ENCODE data around the gene RPS2. TPM values are rescaled to one million over a fixed set of nuclear protein-coding genes. Genes with fewer than 3 reads are reported as not detected.

The RPS2 gene
- total and polyA plus RNA-seq, 2 donors (not counting 1 experiment from before 2014, with no cell fraction given) = 1,683 to 2,596 TPM

DNA sequence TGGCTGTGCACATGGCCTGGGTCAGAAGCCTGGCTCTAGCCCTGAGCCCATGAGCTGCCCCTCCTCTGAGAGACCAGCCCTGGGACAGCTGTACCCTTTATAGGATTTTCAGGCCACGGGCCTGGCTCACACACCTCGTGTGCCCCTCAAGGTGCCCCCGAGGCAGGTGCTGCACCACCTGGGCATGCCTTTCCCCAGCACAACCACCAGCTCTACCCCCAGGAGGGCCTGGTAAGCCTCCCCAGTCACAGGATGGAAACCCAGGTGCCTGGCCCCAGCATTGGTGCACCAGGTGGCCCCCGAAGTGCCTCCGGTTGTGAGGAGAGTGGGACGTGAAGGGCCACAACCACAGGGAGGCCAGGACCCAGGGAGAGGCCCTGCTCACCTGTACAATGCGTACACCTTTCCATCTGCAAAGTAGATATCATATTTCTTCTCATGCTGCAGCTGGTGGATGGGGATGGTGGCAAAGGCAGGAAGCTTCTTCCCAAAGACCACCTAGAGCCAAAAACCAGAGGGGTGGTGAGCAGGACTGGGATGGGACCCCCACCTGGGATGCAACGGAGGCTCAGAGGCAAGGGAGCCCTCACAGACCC is 38.7 kb upstream of the RPS2 start:
- TF ChIP-seq, protein P1, sequence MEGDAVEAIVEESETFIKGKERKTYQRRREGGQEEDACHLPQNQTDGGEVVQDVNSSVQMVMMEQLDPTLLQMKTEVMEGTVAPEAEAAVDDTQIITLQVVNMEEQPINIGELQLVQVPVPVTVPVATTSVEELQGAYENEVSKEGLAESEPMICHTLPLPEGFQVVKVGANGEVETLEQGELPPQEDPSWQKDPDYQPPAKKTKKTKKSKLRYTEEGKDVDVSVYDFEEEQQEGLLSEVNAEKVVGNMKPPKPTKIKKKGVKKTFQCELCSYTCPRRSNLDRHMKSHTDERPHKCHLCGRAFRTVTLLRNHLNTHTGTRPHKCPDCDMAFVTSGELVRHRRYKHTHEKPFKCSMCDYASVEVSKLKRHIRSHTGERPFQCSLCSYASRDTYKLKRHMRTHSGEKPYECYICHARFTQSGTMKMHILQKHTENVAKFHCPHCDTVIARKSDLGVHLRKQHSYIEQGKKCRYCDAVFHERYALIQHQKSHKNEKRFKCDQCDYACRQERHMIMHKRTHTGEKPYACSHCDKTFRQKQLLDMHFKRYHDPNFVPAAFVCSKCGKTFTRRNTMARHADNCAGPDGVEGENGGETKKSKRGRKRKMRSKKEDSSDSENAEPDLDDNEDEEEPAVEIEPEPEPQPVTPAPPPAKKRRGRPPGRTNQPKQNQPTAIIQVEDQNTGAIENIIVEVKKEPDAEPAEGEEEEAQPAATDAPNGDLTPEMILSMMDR (conservative IDR thresholded peaks at IDR 0.05 in 1 of 2, IDR thresholded peaks at IDR 0.05 in 1 of 2; ENCODE audit: low read depth in 1 of 2, low read length in 2 of 2) = no peak
- TF ChIP-seq EZH2 (IDR thresholded peaks at IDR 0.05; ENCODE audit: low read length, missing control alignments) = no peak
- H3K9me3 ChIP-seq (ENCODE audit: control insufficient read depth, insufficient read depth, low read depth, low read length) = no peaks in the 10 kb centered on the region
- H3K9ac ChIP-seq (ENCODE audit: insufficient read depth, low read length) = no peak overlapping the region
- no peaks in the 10 kb centered on the region for H4K20me1 ChIP-seq (ENCODE audit: control insufficient read depth, extremely low read depth, insufficient read depth, low read length)
- no peak overlapping the region for H3K4me2 ChIP-seq (ENCODE audit: extremely low read depth, insufficient read depth, low read length)
- peaks cover 19% of the 10 kb centered on the region for H3K4me1 ChIP-seq (ENCODE audit: control insufficient read depth, extremely low read depth, insufficient read depth, low read length)
- H3K36me3 ChIP-seq (ENCODE audit: control insufficient read depth, insufficient read depth, low read length) = peaks cover 45% of the 10 kb centered on the region
- DNase-seq (ENCODE audit: low read depth in 2 of 2) = no peak
- H3K79me2 ChIP-seq (ENCODE audit: control insufficient read depth, insufficient read depth, low read length) = peaks cover 57% of the 10 kb centered on the region
- no peaks in the 10 kb centered on the region for H3K27me3 ChIP-seq (ENCODE audit: control insufficient read depth, insufficient read depth, low read length)
- H3K27ac ChIP-seq (ENCODE audit: insufficient read depth, low read length) = no peak overlapping the region
- H2AFZ ChIP-seq (ENCODE audit: low read length) = no peak overlapping the region
- H3K4me3 ChIP-seq (replicated peaks in 1 of 4; ENCODE audit: control extremely low read depth in 1 of 4, insufficient read depth in 1 of 4, low read depth in 3 of 4, low read length in 4 of 4) = no peak overlapping the region

DNA sequence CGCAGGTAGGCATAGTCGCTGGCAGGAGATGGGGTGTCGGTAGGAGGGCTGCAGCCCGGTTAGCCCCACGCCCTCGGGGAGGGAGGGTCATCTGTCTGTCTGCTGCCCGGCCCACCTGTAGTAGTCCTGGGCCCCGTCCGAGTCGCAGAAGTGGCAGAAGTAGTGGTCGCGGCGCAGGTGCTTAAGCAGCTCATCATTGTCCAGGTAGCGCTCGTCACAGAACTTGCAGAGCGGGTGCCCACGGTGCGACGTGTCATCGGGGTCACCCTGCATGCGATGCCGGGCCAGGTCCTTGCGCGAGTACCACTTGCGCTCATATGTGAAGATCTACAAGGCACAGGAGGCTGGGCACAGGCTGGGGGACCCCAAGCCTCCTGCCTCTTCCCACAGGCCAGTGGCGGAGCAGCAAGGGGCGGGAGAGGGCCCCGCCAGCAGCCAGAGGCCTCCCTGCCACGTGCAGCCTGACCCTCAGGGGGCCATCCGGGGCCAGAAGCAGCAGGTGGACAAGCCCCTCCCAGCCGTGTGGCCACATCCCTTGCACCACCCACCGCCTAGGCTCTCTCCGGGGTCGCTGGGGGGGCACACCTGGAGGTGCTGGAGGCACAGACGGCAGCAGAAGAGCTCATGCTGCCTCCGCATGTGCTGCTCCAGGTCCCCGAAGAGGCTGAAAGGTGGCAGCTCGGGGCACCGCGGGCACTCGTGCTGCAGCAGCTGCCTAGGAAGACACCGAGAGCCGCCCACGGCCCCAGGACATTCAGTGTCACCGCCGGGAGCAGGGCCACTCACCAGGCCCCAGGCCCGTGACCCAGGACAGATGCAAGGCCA is 38.0 kb upstream of the RPS2 start:
- no peak overlapping the region for H3K27ac ChIP-seq (ENCODE audit: insufficient read depth, low read length)
- TF ChIP-seq EZH2 (IDR thresholded peaks at IDR 0.05; ENCODE audit: low read length, missing control alignments) = no peak
- TF ChIP-seq, protein P1 (conservative IDR thresholded peaks at IDR 0.05 in 1 of 2, IDR thresholded peaks at IDR 0.05 in 1 of 2; ENCODE audit: low read depth in 1 of 2, low read length in 2 of 2) = no peak

DNA sequence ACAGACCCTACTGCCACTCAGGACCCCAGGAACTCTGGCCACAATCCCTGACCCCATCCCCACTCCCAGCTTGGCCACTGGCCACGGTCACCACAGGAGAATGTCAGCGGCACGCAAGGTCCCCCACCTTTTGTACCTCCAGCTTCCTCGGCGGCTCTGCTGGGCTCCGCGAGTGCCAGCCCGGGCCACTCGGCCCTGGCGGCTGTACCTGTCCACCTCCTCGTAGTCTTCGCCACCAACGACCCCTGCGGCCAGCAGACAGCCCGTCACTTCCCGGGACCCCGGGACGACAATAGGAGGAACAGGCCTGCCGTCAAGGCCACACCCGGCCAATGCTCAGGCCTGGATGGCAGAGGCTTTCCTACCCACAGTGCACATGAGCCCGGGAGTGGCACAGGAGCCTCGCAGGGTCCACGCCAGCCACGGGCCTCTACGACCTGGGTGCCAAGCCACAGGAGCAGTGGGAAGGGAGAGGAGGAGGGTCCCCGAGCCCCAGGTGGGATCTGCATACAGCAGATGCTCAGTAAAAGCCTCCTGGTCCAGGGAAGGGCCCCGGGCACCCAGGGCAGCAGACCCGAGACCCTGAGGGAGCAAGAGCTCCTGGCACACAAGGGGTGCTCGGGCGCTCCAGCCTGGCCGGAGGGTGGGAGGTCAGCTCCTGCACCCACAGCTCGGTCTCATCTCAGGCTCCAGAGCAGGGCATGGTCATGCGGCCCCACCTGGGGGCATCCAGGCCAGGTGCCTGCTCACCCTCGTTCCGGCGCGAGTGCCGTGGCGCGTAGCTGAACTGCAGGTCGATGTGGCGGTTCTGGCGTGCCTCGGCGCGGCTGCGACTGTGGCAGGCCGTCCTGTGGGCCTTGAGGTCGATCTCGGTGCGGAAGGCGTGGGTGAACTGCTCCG is 37.1 kb upstream of the RPS2 start:
- H3K79me2 ChIP-seq (ENCODE audit: control insufficient read depth, insufficient read depth, low read length) = peaks cover 41% of the 10 kb centered on the region
- no peak overlapping the region for H3K4me2 ChIP-seq (ENCODE audit: extremely low read depth, insufficient read depth, low read length)

More for the DNA sequence above, 38.0 kb upstream of the RPS2 start:
- Histone ChIP-seq H3K79me2 (ENCODE audit: control insufficient read depth, insufficient read depth, low read length) (peaks cover 50% of the 10 kb centered on the region), H4K20me1 (ENCODE audit: control insufficient read depth, extremely low read depth, insufficient read depth, low read length) (no peaks in the 10 kb centered on the region), H3K9ac (ENCODE audit: insufficient read depth, low read length) (no peak overlapping the region), H3K4me2 (ENCODE audit: extremely low read depth, insufficient read depth, low read length) (no peak overlapping the region), H3K4me3 (replicated peaks in 1 of 4; ENCODE audit: control extremely low read depth in 1 of 4, insufficient read depth in 1 of 4, low read depth in 3 of 4, low read length in 4 of 4) (no peak overlapping the region), H3K9me3 (ENCODE audit: control insufficient read depth, insufficient read depth, low read depth, low read length) (no peaks in the 10 kb centered on the region), H2AFZ (ENCODE audit: low read length) (no peak overlapping the region), H3K27me3 (ENCODE audit: control insufficient read depth, insufficient read depth, low read length) (no peaks in the 10 kb centered on the region), H3K4me1 (ENCODE audit: control insufficient read depth, extremely low read depth, insufficient read depth, low read length) (peaks cover 16% of the 10 kb centered on the region), H3K36me3 (ENCODE audit: control insufficient read depth, insufficient read depth, low read length) (peaks cover 47% of the 10 kb centered on the region)
- DNase-seq (ENCODE audit: low read depth in 2 of 2) = no peak

More for the DNA sequence above, 37.1 kb upstream of the RPS2 start:
- H4K20me1 ChIP-seq (ENCODE audit: control insufficient read depth, extremely low read depth, insufficient read depth, low read length) = no peaks in the 10 kb centered on the region
- H3K4me1 ChIP-seq (ENCODE audit: control insufficient read depth, extremely low read depth, insufficient read depth, low read length) = peaks cover 15% of the 10 kb centered on the region
- no peak for DNase-seq (ENCODE audit: low read depth in 2 of 2)
- no peak overlapping the region for H3K27ac ChIP-seq (ENCODE audit: insufficient read depth, low read length)
- H3K27me3 ChIP-seq (ENCODE audit: control insufficient read depth, insufficient read depth, low read length) = no peaks in the 10 kb centered on the region
- no peak overlapping the region for H3K9ac ChIP-seq (ENCODE audit: insufficient read depth, low read length)
- peaks cover 47% of the 10 kb centered on the region for H3K36me3 ChIP-seq (ENCODE audit: control insufficient read depth, insufficient read depth, low read length)
- no peak overlapping the region for H3K4me3 ChIP-seq (replicated peaks in 1 of 4; ENCODE audit: control extremely low read depth in 1 of 4, insufficient read depth in 1 of 4, low read depth in 3 of 4, low read length in 4 of 4)
- H2AFZ ChIP-seq (ENCODE audit: low read length) = no peak overlapping the region
- H3K9me3 ChIP-seq (ENCODE audit: control insufficient read depth, insufficient read depth, low read depth, low read length) = no peaks in the 10 kb centered on the region
- TF ChIP-seq, protein P1 (conservative IDR thresholded peaks at IDR 0.05 in 1 of 2, IDR thresholded peaks at IDR 0.05 in 1 of 2; ENCODE audit: low read depth in 1 of 2, low read length in 2 of 2) = no peak
- no peak for TF ChIP-seq EZH2 (IDR thresholded peaks at IDR 0.05; ENCODE audit: low read length, missing control alignments)

Data from fibroblast of lung (primary cell).